HS-5 (cell line): ENCODE data around the gene TMEM132E.

Experiments
- DNase-seq: peaks from one replicate; pipeline ENCODE4 v3.0.0-alpha.2; 2012; ENCODE audit warnings: low read depth

The TMEM132E gene

GRCh38 chr17:34665819-34666763 is 86.7 kb downstream of the TMEM132E start:
- no peak for DNase-seq

- no peak for DNase-seq
These were observed 88.3 kb downstream of the TMEM132E start for GRCh38 chr17:34667656-34668055.

GRCh38 chr17:34668206-34668605 is 88.8 kb downstream of the TMEM132E start:
- DNase-seq, result no peak

GRCh38 chr17:34669511-34669910 is 90.1 kb downstream of the TMEM132E start:
- DNase-seq, result no peak

- DNase-seq, result no peak
These were observed 91.2 kb downstream of the TMEM132E start for GRCh38 chr17:34670618-34671017.

- DNase-seq, result no peak
These were observed 91.8 kb downstream of the TMEM132E start for GRCh38 chr17:34671191-34671590.

GRCh38 chr17:34672176-34672785 is 92.9 kb downstream of the TMEM132E start:
- DNase-seq, result no peak

GRCh38 chr17:34673516-34673915 is 94.1 kb downstream of the TMEM132E start:
- no peak for DNase-seq

GRCh38 chr17:34673995-34674890 is 94.9 kb downstream of the TMEM132E start:
- DNase-seq, result no peak

GRCh38 chr17:34675143-34675542 is 95.8 kb downstream of the TMEM132E start:
- no peak for DNase-seq

GRCh38 chr17:34675605-34676004 is 96.2 kb downstream of the TMEM132E start:
- DNase-seq, result no peak

GRCh38 chr17:34680151-34680550 is 100.8 kb downstream of the TMEM132E start:
- no peak for DNase-seq

GRCh38 chr17:34682305-34682704 is 102.9 kb downstream of the TMEM132E start:
- no peak for DNase-seq

GRCh38 chr17:34683390-34683789 is 104.0 kb downstream of the TMEM132E start:
- no peak for DNase-seq
